ENCODE data around the gene CTR9.

- TF ChIP-seq GATA3 (IDR thresholded peaks at IDR 0.05; ENCODE audit: low read depth, low read length) (no peak), GATA2 (IDR thresholded peaks at IDR 0.05; ENCODE audit: low read depth, low read length) (no peak)
Measured at GRCh38 chr11:10774811-10775210, 23.8 kb downstream of the CTR9 start.
